Activated CD4-positive, alpha-beta memory T cell treated with anti-CD3 and anti-CD28 coated beads for 36 hours (primary cell): ENCODE data around the gene DPYSL4. TPM values are rescaled to one million over a fixed set of nuclear protein-coding genes. Genes with fewer than 3 reads are reported as not detected.

Experiments used
- CTCF ChIA-PET: fragments of 350-600 bp; sonication (Branson Sonifier 250); formaldehyde crosslinking; loops from one replicate; lab custom pipeline; 2021; ENCODE audit warnings: antibody characterized with exemption, inconsistent platforms; lab: Charles Lee
- POLR2A ChIA-PET: fragments of 350-600 bp; sonication (Branson Sonifier 250); formaldehyde crosslinking; loops from one replicate; lab custom pipeline; 2021; ENCODE audit warnings: antibody characterized with exemption; lab: Charles Lee
- DNase-seq: peaks from one replicate; pipeline ENCODE4 v3.0.0-alpha.2; 2020
- H3K27ac Mint-ChIP-seq: one replicate; pipeline ENCODE4 v1.8.0; 2021; ENCODE audit warnings: mixed read lengths
- H3K27me3 Mint-ChIP-seq: one replicate; pipeline ENCODE4 v1.8.0; 2021; ENCODE audit warnings: mixed read lengths
- H3K36me3 Mint-ChIP-seq: one replicate; pipeline ENCODE4 v1.8.0; 2021; ENCODE audit warnings: mixed read lengths
- H3K4me1 Mint-ChIP-seq: one replicate; pipeline ENCODE4 v1.8.0; 2021; ENCODE audit warnings: low read depth, mixed read lengths
- H3K4me3 Mint-ChIP-seq: one replicate; pipeline ENCODE4 v1.8.0; 2021; ENCODE audit warnings: mild to moderate bottlenecking, mixed read lengths
- H3K9me3 Mint-ChIP-seq: one replicate; pipeline ENCODE4 v1.8.0; 2021; ENCODE audit warnings: mixed read lengths
- intact Hi-C: fragments of 100-400 bp; cut with micrococcal nuclease; formaldehyde crosslinking; loops from one replicate; pipeline ENCODE4 v1.15.1; 2023
- total RNA-seq, 2 experiments: library from RNA; stranded (reverse); gene quantifications; one replicate each; pipeline ENCODE4 v1.2.3, GENCODE V29; 2021

The DPYSL4 gene
- total RNA-seq, 2 experiments from 2014 or later, result 7.0 to 7.2 TPM

DNA sequence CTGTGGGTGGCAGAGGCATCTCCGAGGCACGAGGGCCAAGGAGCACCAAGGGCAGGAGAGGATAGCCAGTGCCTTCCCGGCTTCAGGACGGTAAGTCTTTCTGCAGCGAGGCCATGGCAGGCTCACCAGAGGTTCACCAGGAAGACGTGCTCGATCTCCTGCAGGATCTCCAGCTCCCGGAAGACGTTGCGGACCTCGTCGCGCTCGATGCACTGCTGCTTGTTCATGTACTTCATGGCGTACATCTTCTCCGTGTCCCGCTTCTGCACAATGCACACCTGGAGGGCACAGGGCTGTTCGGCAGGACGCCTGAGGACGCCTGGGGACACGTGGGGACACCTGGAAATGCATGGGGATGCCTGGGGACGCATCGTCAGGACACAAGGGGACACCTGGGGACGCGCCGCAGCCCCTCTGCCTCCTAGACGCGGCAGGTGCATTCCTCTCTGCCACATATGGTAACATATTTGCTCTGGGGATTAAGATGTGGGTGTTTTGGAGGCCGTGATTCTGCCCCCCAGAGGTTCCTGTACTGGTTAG lies 41.2 kb downstream of the DPYSL4 start:
- ChIA-PET POLR2A (no interaction called here), CTCF (no interaction called here)
- Mint-ChIP-seq H3K4me3 (no peak overlapping the region), H3K27ac (no peak overlapping the region), H3K36me3 (no peaks in the 10 kb centered on the region), H3K27me3 (no peaks in the 10 kb centered on the region), H3K4me1 (peaks cover 17% of the 10 kb centered on the region), H3K9me3 (no peaks in the 10 kb centered on the region)
- DNase-seq, result no peak
- intact Hi-C loops, result no loop called here

DNA sequence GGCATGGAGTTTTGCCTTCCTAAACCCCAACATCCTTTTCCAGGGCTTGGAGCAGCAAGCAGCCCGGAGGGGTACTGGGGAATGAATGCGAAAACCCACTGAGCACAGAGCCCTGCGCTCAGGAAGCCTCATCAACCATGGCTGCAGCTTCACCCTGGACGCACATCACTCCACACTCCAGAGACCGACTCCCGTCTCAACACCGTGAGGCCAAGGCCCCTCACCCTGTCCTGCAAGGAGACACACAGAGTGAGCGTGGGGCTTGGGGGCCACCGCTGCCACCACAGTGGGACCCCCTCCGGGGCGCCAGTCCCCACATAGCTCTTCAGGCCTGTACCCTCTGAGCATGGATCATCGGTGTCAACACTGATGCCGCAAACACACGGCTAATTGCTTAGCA lies 41.9 kb downstream of the DPYSL4 start:
- intact Hi-C loops, result no loop called here
- no peaks in the 10 kb centered on the region for H3K36me3 Mint-ChIP-seq

DNA sequence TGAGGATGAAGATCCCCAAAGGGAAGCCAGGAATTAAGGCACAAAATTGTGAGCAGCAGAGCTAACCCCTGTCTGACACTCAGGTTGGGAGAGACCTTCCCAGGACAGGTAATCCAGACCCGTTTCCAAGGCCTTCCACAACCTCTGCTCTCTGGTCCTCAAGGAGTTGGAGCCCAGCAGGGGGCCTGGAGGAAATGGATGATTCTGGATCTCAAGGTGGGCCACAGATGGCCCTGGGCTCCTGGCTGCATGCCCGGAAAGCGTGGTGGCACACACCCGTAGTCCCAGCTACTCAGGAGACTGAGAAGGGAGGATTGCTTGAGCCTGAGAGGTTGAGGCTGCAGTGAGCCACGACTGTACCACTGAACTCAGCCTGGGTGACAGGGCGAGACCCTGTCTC lies 42.3 kb downstream of the DPYSL4 start:
- H3K9me3 Mint-ChIP-seq, result no peaks in the 10 kb centered on the region
- H3K27ac Mint-ChIP-seq, result peak overlapping the region; percentile 8
- POLR2A ChIA-PET, result no interaction called here
- peaks cover 18% of the 10 kb centered on the region for H3K4me1 Mint-ChIP-seq
- no peak overlapping the region for H3K4me3 Mint-ChIP-seq
- H3K27me3 Mint-ChIP-seq, result no peaks in the 10 kb centered on the region
- no peaks in the 10 kb centered on the region for H3K36me3 Mint-ChIP-seq
- intact Hi-C loops, result no loop called here
- no peak for DNase-seq
- CTCF ChIA-PET, result no interaction called here

More for the DNA sequence above, 41.9 kb downstream of the DPYSL4 start:
- H3K4me1 Mint-ChIP-seq, result peaks cover 18% of the 10 kb centered on the region
- H3K27ac Mint-ChIP-seq, result peak overlapping the region; percentile 8
- no peaks in the 10 kb centered on the region for H3K9me3 Mint-ChIP-seq
- no peak for DNase-seq
- ChIA-PET CTCF (no interaction called here), POLR2A (no interaction called here)
- no peak overlapping the region for H3K4me3 Mint-ChIP-seq
- H3K27me3 Mint-ChIP-seq, result no peaks in the 10 kb centered on the region

DNA sequence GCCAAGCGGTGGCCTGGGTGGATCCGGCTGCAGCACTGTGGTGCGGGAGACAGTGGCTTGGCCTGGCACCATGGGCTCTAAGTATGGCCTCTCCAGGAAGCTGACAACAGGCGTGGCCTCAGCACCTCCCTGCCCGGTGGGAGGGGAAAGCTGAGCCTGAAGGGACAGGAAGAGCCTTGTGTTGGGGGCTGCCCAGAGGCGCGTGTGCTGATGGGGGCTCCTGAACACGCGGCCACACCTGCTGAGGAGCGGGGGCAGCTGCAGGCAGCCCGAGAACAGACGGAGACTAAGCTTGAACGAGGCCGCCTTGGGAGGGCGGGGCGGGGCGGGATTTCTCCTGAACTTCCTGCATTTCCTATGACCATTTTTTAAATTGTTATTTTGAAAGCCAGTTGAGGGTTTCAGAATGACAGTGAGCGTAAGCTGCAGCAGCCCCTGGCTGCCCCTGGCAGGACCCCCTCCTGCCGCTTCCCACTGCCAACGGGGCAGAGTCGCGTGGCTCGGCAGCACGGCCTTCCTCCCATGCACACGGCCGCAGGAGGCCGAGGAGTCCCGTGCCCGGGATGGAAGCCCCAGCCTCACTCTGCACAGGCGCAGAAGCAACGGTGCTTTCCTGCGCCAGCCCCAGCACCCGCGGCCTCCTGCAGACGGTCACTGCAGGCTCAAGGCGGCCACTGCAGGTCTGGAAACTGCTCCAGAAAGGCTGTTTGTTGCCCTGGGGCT lies 43.2 kb downstream of the DPYSL4 start:
- ChIA-PET POLR2A (no interaction called here), CTCF (no interaction called here)
- peaks cover 18% of the 10 kb centered on the region for H3K4me1 Mint-ChIP-seq
- peak overlapping the region; percentile 63 for H3K4me3 Mint-ChIP-seq
- peak overlapping the region; percentile 78 for H3K27ac Mint-ChIP-seq
- intact Hi-C loops, result loop anchor here (5.0 kb wide), 1 partner anchor 217 kb away; no protein-coding TSS in a partner anchor
- no peaks in the 10 kb centered on the region for H3K9me3 Mint-ChIP-seq
- H3K36me3 Mint-ChIP-seq, result no peaks in the 10 kb centered on the region
- H3K27me3 Mint-ChIP-seq, result no peaks in the 10 kb centered on the region
- peak; percentile 54 for DNase-seq

- H3K4me3 Mint-ChIP-seq, result peak overlapping the region; percentile 12
- POLR2A ChIA-PET, result no interaction called here
- intact Hi-C loops, result loop anchor here (5.0 kb wide), 1 partner anchor 217 kb away; no protein-coding TSS in a partner anchor
Observed at GRCh38 chr10:132230557-132231210, 43.9 kb downstream of the DPYSL4 start.

GRCh38 chr10:132231656-132232022 lies 44.9 kb downstream of the DPYSL4 start:
- Mint-ChIP-seq H3K36me3 (no peaks in the 10 kb centered on the region), H3K4me1 (peaks cover 18% of the 10 kb centered on the region), H3K4me3 (no peak overlapping the region), H3K9me3 (no peaks in the 10 kb centered on the region), H3K27ac (no peak overlapping the region), H3K27me3 (no peaks in the 10 kb centered on the region)
- ChIA-PET POLR2A (no interaction called here), CTCF (no interaction called here)
- intact Hi-C loops, result loop anchor here (5.0 kb wide), 1 partner anchor 216 kb away; no protein-coding TSS in a partner anchor
- no peak for DNase-seq

More at GRCh38 chr10:132230557-132231210, 43.9 kb downstream of the DPYSL4 start:
- Mint-ChIP-seq H3K9me3 (no peaks in the 10 kb centered on the region), H3K36me3 (no peaks in the 10 kb centered on the region), H3K4me1 (peaks cover 18% of the 10 kb centered on the region), H3K27ac (peak overlapping the region; percentile 23), H3K27me3 (no peaks in the 10 kb centered on the region)
- DNase-seq, result no peak
- CTCF ChIA-PET, result no interaction called here

- Mint-ChIP-seq H3K4me1 (peaks cover 18% of the 10 kb centered on the region), H3K4me3 (no peak overlapping the region), H3K27ac (no peak overlapping the region), H3K27me3 (no peaks in the 10 kb centered on the region), H3K9me3 (no peaks in the 10 kb centered on the region), H3K36me3 (no peaks in the 10 kb centered on the region)
- POLR2A ChIA-PET, result no interaction called here
- intact Hi-C loops, result loop anchor here (5.0 kb wide), 1 partner anchor 215 kb away; no protein-coding TSS in a partner anchor
- CTCF ChIA-PET, result no interaction called here
- DNase-seq, result peak; percentile 24
Observed at GRCh38 chr10:132232023-132232951, 45.5 kb downstream of the DPYSL4 start.

GRCh38 chr10:132232981-132233380 lies 46.2 kb downstream of the DPYSL4 start:
- intact Hi-C loops, result loop anchor here (5.0 kb wide), 1 partner anchor 214 kb away; no protein-coding TSS in a partner anchor
- ChIA-PET POLR2A (no interaction called here), CTCF (no interaction called here)
- Mint-ChIP-seq H3K9me3 (no peaks in the 10 kb centered on the region), H3K4me1 (peaks cover 18% of the 10 kb centered on the region), H3K27ac (no peak overlapping the region), H3K27me3 (no peaks in the 10 kb centered on the region), H3K4me3 (no peak overlapping the region), H3K36me3 (no peaks in the 10 kb centered on the region)
- DNase-seq, result no peak

- no peaks in the 10 kb centered on the region for H3K9me3 Mint-ChIP-seq
- no peaks in the 10 kb centered on the region for H3K36me3 Mint-ChIP-seq
- ChIA-PET POLR2A (no interaction called here), CTCF (no interaction called here)
- no peak overlapping the region for H3K4me3 Mint-ChIP-seq
- no peak for DNase-seq
- intact Hi-C loops, result loop anchor here (5.0 kb wide), 1 partner anchor 214 kb away; no protein-coding TSS in a partner anchor
- H3K27ac Mint-ChIP-seq, result no peak overlapping the region
- H3K27me3 Mint-ChIP-seq, result no peaks in the 10 kb centered on the region
- peaks cover 18% of the 10 kb centered on the region for H3K4me1 Mint-ChIP-seq
Observed at GRCh38 chr10:132233501-132234085, 46.8 kb downstream of the DPYSL4 start.

- Mint-ChIP-seq H3K4me1 (peaks cover 13% of the 10 kb centered on the region), H3K27ac (no peak overlapping the region), H3K4me3 (no peak overlapping the region), H3K36me3 (no peaks in the 10 kb centered on the region), H3K27me3 (no peaks in the 10 kb centered on the region), H3K9me3 (no peaks in the 10 kb centered on the region)
- ChIA-PET CTCF (no interaction called here), POLR2A (no interaction called here)
- intact Hi-C loops, result loop anchor here (5.0 kb wide), 1 partner anchor 212 kb away; no protein-coding TSS in a partner anchor
- DNase-seq, result no peak
Observed at GRCh38 chr10:132234860-132235259, 48.1 kb downstream of the DPYSL4 start.

GRCh38 chr10:132236161-132236560 lies 49.4 kb downstream of the DPYSL4 start:
- CTCF ChIA-PET, result interaction anchor here (0.6 kb wide), 1 partner anchor 390 kb away, joined by 3 read pairs; no protein-coding TSS in a partner anchor

More at GRCh38 chr10:132236161-132236560, 49.4 kb downstream of the DPYSL4 start:
- intact Hi-C loops, result no loop called here
- Mint-ChIP-seq H3K27me3 (no peaks in the 10 kb centered on the region), H3K4me1 (peaks cover 8% of the 10 kb centered on the region), H3K9me3 (no peaks in the 10 kb centered on the region), H3K4me3 (no peak overlapping the region), H3K36me3 (no peaks in the 10 kb centered on the region), H3K27ac (no peak overlapping the region)
- POLR2A ChIA-PET, result no interaction called here
- no peak for DNase-seq
